HepG2 (cell line): Measurements from ENCODE around the gene TRRAP. TPM values are rescaled to one million over a fixed set of nuclear protein-coding genes. Genes with fewer than 3 reads are reported as not detected.

Source experiments
- ATAC-seq: fragments of 200-7000 bp; cut with Tn5 transposase; 3 replicates; pipeline ENCODE4 v1.9.1; 2020; ENCODE audit warnings: mild to moderate bottlenecking, moderate library complexity
- BruUV-seq: library from RNA; stranded (reverse); fragments of 400-500 nt; replicated peaks from 2 replicates; lab custom pipeline; 2021; lab: Mats Ljungman, UMichigan
- CTCF ChIA-PET: fragments of 300-600 bp; formaldehyde crosslinking; extraction: SDS; loops from one replicate; lab custom pipeline; 2021; ENCODE audit warnings: low total read pairs, inconsistent platforms, low intra/inter-chr PET ratio; lab: Yijun Ruan, JAX
- POLR2A ChIA-PET: fragments of 350-600 bp; sonication (Branson Sonifier 250); formaldehyde crosslinking; loops from one replicate; lab custom pipeline; 2020; ENCODE audit warnings: antibody characterized with exemption, inconsistent platforms; lab: Yijun Ruan, JAX
- DNase-seq: peaks from one replicate; pipeline ENCODE4 v3.0.0-alpha.2; 2015; ENCODE audit warnings: low spot score
- FAIRE-seq: peaks from 3 replicates; lab custom pipeline; 2011; peaks lifted over from hg19 to GRCh38; lab: Jason Lieb, UNC
- H2AFZ ChIP-seq: one replicate; pipeline ENCODE4 v1.6.1; 2011; ENCODE audit warnings: low read length, inconsistent platforms
- H3K27ac ChIP-seq: fragments of 300-600 bp; 3 replicates; pipeline ENCODE4 v1.8.0; 2011; ENCODE audit warnings: mixed run types, mild to moderate bottlenecking, mixed read lengths, low read length, inconsistent platforms; ENCODE audit not compliant: insufficient read depth; ENCODE audit errors: extremely low read length
- H3K27me3 ChIP-seq, 2 experiments: fragments of 200-600 bp in 1 of 2; 2 replicates in 1 of 2; 3 replicates in 1 of 2; pipeline versions ENCODE4 v1.6.0 to v1.8.0; 2011; ENCODE audit warnings: low read length in 2 of 2, mild to moderate bottlenecking in 2 of 2, moderate library complexity in 2 of 2, inconsistent platforms in 1 of 2; ENCODE audit not compliant: insufficient read depth in 2 of 2, control insufficient read depth in 1 of 2
- H3K36me3 ChIP-seq, 2 experiments: fragments of 200-600 bp in 1 of 2; replicated peaks in 1 of 2; 2 replicates in 1 of 2; 3 replicates in 1 of 2; pipeline versions ENCODE4 v1.5.1 to v1.8.0; 2011; ENCODE audit warnings: low read length in 2 of 2, inconsistent platforms in 1 of 2; ENCODE audit not compliant: insufficient read depth in 2 of 2, control insufficient read depth in 1 of 2
- H3K4me1 ChIP-seq: 2 replicates; pipeline ENCODE4 v1.5.1; 2012; ENCODE audit warnings: low read length, inconsistent platforms; ENCODE audit not compliant: insufficient read depth
- H3K4me2 ChIP-seq: 2 replicates; pipeline ENCODE4 v1.6.0; 2011; ENCODE audit warnings: low read depth, low read length, inconsistent platforms
- H3K4me3 ChIP-seq, 3 experiments: fragments of 200-600 bp in 1 of 3; sonication (generic), shearing (Covaris generic) in 1 of 3; replicated peaks in 1 of 3; 2 replicates each; pipeline ENCODE4 v1.5.1; 2011 to 2016; ENCODE audit warnings: low read length in 3 of 3, inconsistent platforms in 2 of 3, low read depth in 2 of 3, mild to moderate bottlenecking in 2 of 3, control low read depth in 1 of 3, mixed read lengths in 1 of 3; ENCODE audit not compliant: insufficient read depth in 1 of 3
- H3K79me2 ChIP-seq: one replicate; pipeline ENCODE4 v1.6.1; 2011; ENCODE audit warnings: low read length, inconsistent platforms; ENCODE audit not compliant: insufficient read depth
- H3K9ac ChIP-seq: 2 replicates; pipeline ENCODE4 v1.6.0; 2011; ENCODE audit warnings: mild to moderate bottlenecking, low read depth, low read length, inconsistent platforms; ENCODE audit not compliant: insufficient read depth
- H3K9me3 ChIP-seq: 2 replicates; pipeline ENCODE4 v1.5.1; 2012; ENCODE audit warnings: mild to moderate bottlenecking, low read length
- H4K20me1 ChIP-seq: 2 replicates; pipeline ENCODE4 v1.6.0; 2011; ENCODE audit warnings: inconsistent platforms, mild to moderate bottlenecking, low read length, moderate library complexity; ENCODE audit not compliant: insufficient read depth
- GLI4 ChIP-seq: sonication (generic); formaldehyde crosslinking; IDR thresholded peaks from 2 replicates; pipeline ENCODE4 v1.5.1; 2020; ENCODE audit warnings: missing genetic modification reagents, mild to moderate bottlenecking, moderate library complexity, borderline replicate concordance
- HNRNPUL1 ChIP-seq: fragments of 200-400 bp; formaldehyde crosslinking; IDR thresholded peaks from 2 replicates; pipeline ENCODE4 v1.6.1; 2017; ENCODE audit warnings: low read depth, mild to moderate bottlenecking, low read length, moderate library complexity
- NKX3-1 ChIP-seq: sonication (generic); formaldehyde crosslinking; IDR thresholded peaks from 2 replicates; pipeline ENCODE4 v1.5.0; 2020; ENCODE audit warnings: missing genetic modification reagents
- ZNF205 ChIP-seq: IDR thresholded peaks from 2 replicates; pipeline ENCODE4 v1.6.1; 2018; ENCODE audit warnings: missing biosample characterization, missing genetic modification reagents
- ZNF225 ChIP-seq: sonication (generic); formaldehyde crosslinking; IDR thresholded peaks from 2 replicates; pipeline ENCODE4 v1.4.0; 2020; ENCODE audit warnings: mild to moderate bottlenecking, missing genetic modification reagents
- WGBS: methylation state at CpG from one replicate; pipeline ENCODE4 v1.1.6; 2017; ENCODE audit warnings: low lambda C conversion rate; 5-methylcytosine and 5-hydroxymethylcytosine counted together
- in situ Hi-C: cut with HindIII; loops from 2 replicates; pipeline ENCODE4 v1.10.0; 2017; ENCODE audit warnings: low pct_unique_long_range_greater_than_20kb; ENCODE audit not compliant: extremely low pct_ligation_motif_present
- intact Hi-C: fragments of 100-400 bp; cut with micrococcal nuclease; formaldehyde crosslinking; loops from one replicate; pipeline ENCODE4 v1.10.0; 2022; ENCODE audit not compliant: unreplicated experiment
- polyA plus RNA-seq, 8 experiments: library from polyadenylated mRNA; depleted of rRNA in 3 of 8; stranded (reverse) in 7 of 8; unstranded in 1 of 8; fragments of >200 nt; fragmentation: Illumina TruSeq in 4 of 8; extraction: Trizol in 4 of 8; gene quantifications; 2 replicates each; pipeline versions ENCODE4 v1.2.1 to v1.2.3, GENCODE V29; 2011 to 2016; ENCODE audit warnings: low read depth in 4 of 8, missing spikeins in 1 of 8, mixed read lengths in 1 of 8; ENCODE audit not compliant: insufficient read depth in 1 of 8
- total RNA-seq, 5 experiments: library from RNA; depleted of rRNA; stranded (reverse); fragments of >200 nt; fragmentation: Illumina TruSeq; extraction: Trizol; gene quantifications; 2 replicates each; pipeline ENCODE4 v1.2.3, GENCODE V29; 2016; ENCODE audit warnings: low read depth in 1 of 5
- TF ChIP-seq, protein P1 (sequence below), 2 experiments: fragments of 450-650 bp in 1 of 2; sonication (generic) in 1 of 2; formaldehyde crosslinking in 1 of 2; IDR thresholded peaks; 2 replicates each; pipeline versions ENCODE4 v1.6.1 to v1.8.0; 2016 to 2022; ENCODE audit warnings: antibody characterized with exemption in 1 of 2, mild to moderate bottlenecking in 1 of 2, missing genetic modification reagents in 1 of 2
- TF ChIP-seq, protein P2 (sequence below): IDR thresholded peaks from 2 replicates; pipeline ENCODE4 v1.6.1; 2016; ENCODE audit warnings: low read depth, missing genetic modification reagents, missing compliant biosample characterization
- TF ChIP-seq, protein P3 (sequence below): sonication (generic); formaldehyde crosslinking; IDR thresholded peaks from 2 replicates; pipeline ENCODE4 v1.8.1; 2023; ENCODE audit warnings: mild to moderate bottlenecking, missing genetic modification reagents

TRRAP gene
- total and polyA plus RNA-seq, 2 of the 13 experiments (the other 11 are each of a cell fraction or from before 2014, with no cell fraction given), result 8.6 to 10.5 TPM

DNA sequence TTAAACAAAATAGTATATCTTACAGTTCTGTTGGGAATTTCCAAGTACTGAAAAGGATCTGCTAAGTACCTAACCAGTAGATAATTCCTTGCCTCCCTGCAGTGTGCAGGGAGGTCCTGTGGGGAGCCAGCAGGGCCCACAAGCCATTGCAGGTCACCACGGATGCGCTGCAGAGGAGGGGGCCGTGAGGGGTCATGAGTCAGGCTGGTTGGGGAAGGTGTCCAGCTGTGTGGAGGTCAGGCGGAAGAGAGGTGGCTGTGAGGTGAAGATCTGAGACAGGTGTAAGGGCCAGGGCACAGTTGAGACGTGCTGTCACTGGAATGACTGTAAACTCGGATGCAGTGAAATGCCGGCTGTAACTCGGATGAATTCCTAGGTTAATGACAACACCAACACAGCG lies 80.6 kb downstream of the TRRAP start:
- H3K79me2 ChIP-seq, result no peaks in the 10 kb centered on the region
- POLR2A ChIA-PET, result no interaction called here
- H3K9ac ChIP-seq, result no peak overlapping the region
- CTCF ChIA-PET, result no interaction called here
- H2AFZ ChIP-seq, result no peak overlapping the region
- H3K9me3 ChIP-seq, result no peaks in the 10 kb centered on the region
- no peak overlapping the region for H3K4me2 ChIP-seq
- BruUV-seq, result no TSS peak
- DNase-seq (no peak), FAIRE-seq (no peak), ATAC-seq (no peak)
- H3K27ac ChIP-seq, result no peak overlapping the region
- 97% methylated on average over 9 of the region's 9 CpGs for WGBS
- H4K20me1 ChIP-seq, result no peaks in the 10 kb centered on the region
- in situ Hi-C loops, result no loop called here
- H3K36me3 ChIP-seq, result peaks cover 44 to 88% of the 10 kb centered on the region in 2 experiments
- no peaks in the 10 kb centered on the region for H3K27me3 ChIP-seq
- intact Hi-C loops, result no loop called here
- H3K4me1 ChIP-seq, result no peaks in the 10 kb centered on the region
- no peak overlapping the region for H3K4me3 ChIP-seq
- TF ChIP-seq, protein P1, sequence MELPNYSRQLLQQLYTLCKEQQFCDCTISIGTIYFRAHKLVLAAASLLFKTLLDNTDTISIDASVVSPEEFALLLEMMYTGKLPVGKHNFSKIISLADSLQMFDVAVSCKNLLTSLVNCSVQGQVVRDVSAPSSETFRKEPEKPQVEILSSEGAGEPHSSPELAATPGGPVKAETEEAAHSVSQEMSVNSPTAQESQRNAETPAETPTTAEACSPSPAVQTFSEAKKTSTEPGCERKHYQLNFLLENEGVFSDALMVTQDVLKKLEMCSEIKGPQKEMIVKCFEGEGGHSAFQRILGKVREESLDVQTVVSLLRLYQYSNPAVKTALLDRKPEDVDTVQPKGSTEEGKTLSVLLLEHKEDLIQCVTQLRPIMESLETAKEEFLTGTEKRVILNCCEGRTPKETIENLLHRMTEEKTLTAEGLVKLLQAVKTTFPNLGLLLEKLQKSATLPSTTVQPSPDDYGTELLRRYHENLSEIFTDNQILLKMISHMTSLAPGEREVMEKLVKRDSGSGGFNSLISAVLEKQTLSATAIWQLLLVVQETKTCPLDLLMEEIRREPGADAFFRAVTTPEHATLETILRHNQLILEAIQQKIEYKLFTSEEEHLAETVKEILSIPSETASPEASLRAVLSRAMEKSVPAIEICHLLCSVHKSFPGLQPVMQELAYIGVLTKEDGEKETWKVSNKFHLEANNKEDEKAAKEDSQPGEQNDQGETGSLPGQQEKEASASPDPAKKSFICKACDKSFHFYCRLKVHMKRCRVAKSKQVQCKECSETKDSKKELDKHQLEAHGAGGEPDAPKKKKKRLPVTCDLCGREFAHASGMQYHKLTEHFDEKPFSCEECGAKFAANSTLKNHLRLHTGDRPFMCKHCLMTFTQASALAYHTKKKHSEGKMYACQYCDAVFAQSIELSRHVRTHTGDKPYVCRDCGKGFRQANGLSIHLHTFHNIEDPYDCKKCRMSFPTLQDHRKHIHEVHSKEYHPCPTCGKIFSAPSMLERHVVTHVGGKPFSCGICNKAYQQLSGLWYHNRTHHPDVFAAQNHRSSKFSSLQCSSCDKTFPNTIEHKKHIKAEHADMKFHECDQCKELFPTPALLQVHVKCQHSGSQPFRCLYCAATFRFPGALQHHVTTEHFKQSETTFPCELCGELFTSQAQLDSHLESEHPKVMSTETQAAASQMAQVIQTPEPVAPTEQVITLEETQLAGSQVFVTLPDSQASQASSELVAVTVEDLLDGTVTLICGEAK (IDR thresholded peaks at IDR 0.05), result no peak
- TF ChIP-seq, protein P1 (CRISPR knock-in tag; IDR thresholded peaks at IDR 0.05), result no peak
- TF ChIP-seq ZNF205 (no peak), GLI4 (CRISPR knock-in tag) (no peak), ZNF225 (CRISPR knock-in tag) (no peak), HNRNPUL1 (no peak), NKX3-1 (no peak)
- TF ChIP-seq, protein P2, sequence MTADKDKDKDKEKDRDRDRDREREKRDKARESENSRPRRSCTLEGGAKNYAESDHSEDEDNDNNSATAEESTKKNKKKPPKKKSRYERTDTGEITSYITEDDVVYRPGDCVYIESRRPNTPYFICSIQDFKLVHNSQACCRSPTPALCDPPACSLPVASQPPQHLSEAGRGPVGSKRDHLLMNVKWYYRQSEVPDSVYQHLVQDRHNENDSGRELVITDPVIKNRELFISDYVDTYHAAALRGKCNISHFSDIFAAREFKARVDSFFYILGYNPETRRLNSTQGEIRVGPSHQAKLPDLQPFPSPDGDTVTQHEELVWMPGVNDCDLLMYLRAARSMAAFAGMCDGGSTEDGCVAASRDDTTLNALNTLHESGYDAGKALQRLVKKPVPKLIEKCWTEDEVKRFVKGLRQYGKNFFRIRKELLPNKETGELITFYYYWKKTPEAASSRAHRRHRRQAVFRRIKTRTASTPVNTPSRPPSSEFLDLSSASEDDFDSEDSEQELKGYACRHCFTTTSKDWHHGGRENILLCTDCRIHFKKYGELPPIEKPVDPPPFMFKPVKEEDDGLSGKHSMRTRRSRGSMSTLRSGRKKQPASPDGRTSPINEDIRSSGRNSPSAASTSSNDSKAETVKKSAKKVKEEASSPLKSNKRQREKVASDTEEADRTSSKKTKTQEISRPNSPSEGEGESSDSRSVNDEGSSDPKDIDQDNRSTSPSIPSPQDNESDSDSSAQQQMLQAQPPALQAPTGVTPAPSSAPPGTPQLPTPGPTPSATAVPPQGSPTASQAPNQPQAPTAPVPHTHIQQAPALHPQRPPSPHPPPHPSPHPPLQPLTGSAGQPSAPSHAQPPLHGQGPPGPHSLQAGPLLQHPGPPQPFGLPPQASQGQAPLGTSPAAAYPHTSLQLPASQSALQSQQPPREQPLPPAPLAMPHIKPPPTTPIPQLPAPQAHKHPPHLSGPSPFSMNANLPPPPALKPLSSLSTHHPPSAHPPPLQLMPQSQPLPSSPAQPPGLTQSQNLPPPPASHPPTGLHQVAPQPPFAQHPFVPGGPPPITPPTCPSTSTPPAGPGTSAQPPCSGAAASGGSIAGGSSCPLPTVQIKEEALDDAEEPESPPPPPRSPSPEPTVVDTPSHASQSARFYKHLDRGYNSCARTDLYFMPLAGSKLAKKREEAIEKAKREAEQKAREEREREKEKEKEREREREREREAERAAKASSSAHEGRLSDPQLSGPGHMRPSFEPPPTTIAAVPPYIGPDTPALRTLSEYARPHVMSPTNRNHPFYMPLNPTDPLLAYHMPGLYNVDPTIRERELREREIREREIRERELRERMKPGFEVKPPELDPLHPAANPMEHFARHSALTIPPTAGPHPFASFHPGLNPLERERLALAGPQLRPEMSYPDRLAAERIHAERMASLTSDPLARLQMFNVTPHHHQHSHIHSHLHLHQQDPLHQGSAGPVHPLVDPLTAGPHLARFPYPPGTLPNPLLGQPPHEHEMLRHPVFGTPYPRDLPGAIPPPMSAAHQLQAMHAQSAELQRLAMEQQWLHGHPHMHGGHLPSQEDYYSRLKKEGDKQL (CRISPR knock-in tag), result no peak
- TF ChIP-seq, protein P3, sequence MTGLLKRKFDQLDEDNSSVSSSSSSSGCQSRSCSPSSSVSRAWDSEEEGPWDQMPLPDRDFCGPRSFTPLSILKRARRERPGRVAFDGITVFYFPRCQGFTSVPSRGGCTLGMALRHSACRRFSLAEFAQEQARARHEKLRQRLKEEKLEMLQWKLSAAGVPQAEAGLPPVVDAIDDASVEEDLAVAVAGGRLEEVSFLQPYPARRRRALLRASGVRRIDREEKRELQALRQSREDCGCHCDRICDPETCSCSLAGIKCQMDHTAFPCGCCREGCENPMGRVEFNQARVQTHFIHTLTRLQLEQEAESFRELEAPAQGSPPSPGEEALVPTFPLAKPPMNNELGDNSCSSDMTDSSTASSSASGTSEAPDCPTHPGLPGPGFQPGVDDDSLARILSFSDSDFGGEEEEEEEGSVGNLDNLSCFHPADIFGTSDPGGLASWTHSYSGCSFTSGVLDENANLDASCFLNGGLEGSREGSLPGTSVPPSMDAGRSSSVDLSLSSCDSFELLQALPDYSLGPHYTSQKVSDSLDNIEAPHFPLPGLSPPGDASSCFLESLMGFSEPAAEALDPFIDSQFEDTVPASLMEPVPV (CRISPR knock-in tag), result no peak
